ENCODE data around the gene RASA4B.

RASA4B gene

GRCh38 chr7:102452451-102452850 lies 65.1 kb downstream of the RASA4B start:
- Histone ChIP-seq H3K36me3 (peaks cover 87% of the 10 kb centered on the region), H3K27me3 (no peaks in the 10 kb centered on the region), H3K4me1 (ENCODE audit: control insufficient read depth in 1 of 2, insufficient read depth in 1 of 2, low read depth in 1 of 2, low read length in 1 of 2) (no peaks in the 10 kb centered on the region), H3K4me3 (ENCODE audit: low read depth in 1 of 2, low read length in 1 of 2) (no peak overlapping the region), H3K27ac (peak overlapping the region; percentile 33), H3K9me3 (no peaks in the 10 kb centered on the region)
- no peak for TF ChIP-seq CTCF (IDR thresholded peaks at IDR 0.05)

GRCh38 chr7:102451371-102452054 lies 66.1 kb downstream of the RASA4B start:
- peak overlapping the region; percentile 13 for H3K27ac ChIP-seq
- H3K36me3 ChIP-seq: peaks cover 87% of the 10 kb centered on the region
- H3K4me1 ChIP-seq (ENCODE audit: control insufficient read depth in 1 of 2, insufficient read depth in 1 of 2, low read depth in 1 of 2, low read length in 1 of 2): no peaks in the 10 kb centered on the region
- H3K27me3 ChIP-seq: no peaks in the 10 kb centered on the region
- no peaks in the 10 kb centered on the region for H3K9me3 ChIP-seq
- no peak overlapping the region for H3K4me3 ChIP-seq (ENCODE audit: low read depth in 1 of 2, low read length in 1 of 2)
- no peak for TF ChIP-seq CTCF (IDR thresholded peaks at IDR 0.05)

- Histone ChIP-seq H3K27ac (peak overlapping the region; percentile 45), H3K4me1 (ENCODE audit: control insufficient read depth in 1 of 2, insufficient read depth in 1 of 2, low read depth in 1 of 2, low read length in 1 of 2) (peaks cover 0 to 5% of the 10 kb centered on the region in 2 experiments), H3K27me3 (no peaks in the 10 kb centered on the region), H3K4me3 (ENCODE audit: low read depth in 1 of 2, low read length in 1 of 2) (no peak overlapping the region), H3K36me3 (peaks cover 87% of the 10 kb centered on the region), H3K9me3 (no peaks in the 10 kb centered on the region)
- TF ChIP-seq CTCF (IDR thresholded peaks at IDR 0.05): peak; percentile 14
Observed at GRCh38 chr7:102450242-102450641, 67.3 kb downstream of the RASA4B start.

GRCh38 chr7:102449136-102449535 lies 68.4 kb downstream of the RASA4B start:
- no peak overlapping the region for H3K27ac ChIP-seq
- no peak for TF ChIP-seq CTCF (IDR thresholded peaks at IDR 0.05)
- peaks cover 88% of the 10 kb centered on the region for H3K36me3 ChIP-seq
- no peaks in the 10 kb centered on the region for H3K27me3 ChIP-seq
- H3K4me3 ChIP-seq (ENCODE audit: low read depth in 1 of 2, low read length in 1 of 2): no peak overlapping the region
- no peaks in the 10 kb centered on the region for H3K9me3 ChIP-seq
- peaks cover 3 to 14% of the 10 kb centered on the region in 2 experiments for H3K4me1 ChIP-seq (ENCODE audit: control insufficient read depth in 1 of 2, insufficient read depth in 1 of 2, low read depth in 1 of 2, low read length in 1 of 2)

GRCh38 chr7:102447311-102447710 lies 70.3 kb downstream of the RASA4B start:
- H3K4me1 ChIP-seq (ENCODE audit: control insufficient read depth in 1 of 2, insufficient read depth in 1 of 2, low read depth in 1 of 2, low read length in 1 of 2): peaks cover 20 to 33% of the 10 kb centered on the region in 2 experiments
- no peaks in the 10 kb centered on the region for H3K9me3 ChIP-seq
- no peak overlapping the region for H3K27ac ChIP-seq
- H3K36me3 ChIP-seq: peaks cover 79% of the 10 kb centered on the region
- TF ChIP-seq CTCF (IDR thresholded peaks at IDR 0.05): no peak
- H3K4me3 ChIP-seq (ENCODE audit: low read depth in 1 of 2, low read length in 1 of 2): no peak overlapping the region
- H3K27me3 ChIP-seq: no peaks in the 10 kb centered on the region
